HG02885 (cell line): Measurements from ENCODE around the gene RPS18.

Experiments
- ATAC-seq: cut with Tn5 transposase; IDR thresholded peaks from one replicate; pipeline ENCODE4 v1.9.1; 2021; ENCODE audit warnings: mild to moderate bottlenecking; ENCODE audit not compliant: unreplicated experiment, poor library complexity

The RPS18 gene

GRCh38 chr6:33313105-33313708 lies 41.3 kb downstream of the RPS18 start:
- ATAC-seq: no peak

- peak; percentile 33 for ATAC-seq
Observed at GRCh38 chr6:33313709-33314514, 42.0 kb downstream of the RPS18 start, which contains the start of gene TAPBP. Gene TAPBP, minus strand, starts transcription at chr6:33314078. Its CDS starts 37 bp downstream, at chr6:33314041.

DNA sequence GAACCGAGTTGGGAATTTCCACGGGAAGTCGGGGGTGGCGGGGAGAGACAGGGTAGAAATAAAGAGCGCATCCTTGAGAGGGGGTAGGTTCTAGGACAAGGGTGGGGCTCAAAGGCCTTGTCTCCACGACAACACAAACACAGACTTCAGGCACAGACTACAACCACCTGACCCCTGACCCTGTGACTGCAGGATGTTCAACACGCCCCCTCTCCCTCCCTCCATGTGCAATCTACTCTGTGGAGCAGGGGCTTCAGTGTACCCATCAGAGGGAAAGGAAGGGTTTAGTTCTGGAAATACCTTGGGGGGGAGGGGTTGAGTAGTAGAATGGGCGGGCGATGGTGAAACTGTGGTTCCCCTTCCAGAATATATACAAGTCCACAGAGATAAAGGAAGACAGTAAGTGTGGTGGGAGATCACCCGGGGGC lies 42.7 kb downstream of the RPS18 start:
- no peak for ATAC-seq

DNA sequence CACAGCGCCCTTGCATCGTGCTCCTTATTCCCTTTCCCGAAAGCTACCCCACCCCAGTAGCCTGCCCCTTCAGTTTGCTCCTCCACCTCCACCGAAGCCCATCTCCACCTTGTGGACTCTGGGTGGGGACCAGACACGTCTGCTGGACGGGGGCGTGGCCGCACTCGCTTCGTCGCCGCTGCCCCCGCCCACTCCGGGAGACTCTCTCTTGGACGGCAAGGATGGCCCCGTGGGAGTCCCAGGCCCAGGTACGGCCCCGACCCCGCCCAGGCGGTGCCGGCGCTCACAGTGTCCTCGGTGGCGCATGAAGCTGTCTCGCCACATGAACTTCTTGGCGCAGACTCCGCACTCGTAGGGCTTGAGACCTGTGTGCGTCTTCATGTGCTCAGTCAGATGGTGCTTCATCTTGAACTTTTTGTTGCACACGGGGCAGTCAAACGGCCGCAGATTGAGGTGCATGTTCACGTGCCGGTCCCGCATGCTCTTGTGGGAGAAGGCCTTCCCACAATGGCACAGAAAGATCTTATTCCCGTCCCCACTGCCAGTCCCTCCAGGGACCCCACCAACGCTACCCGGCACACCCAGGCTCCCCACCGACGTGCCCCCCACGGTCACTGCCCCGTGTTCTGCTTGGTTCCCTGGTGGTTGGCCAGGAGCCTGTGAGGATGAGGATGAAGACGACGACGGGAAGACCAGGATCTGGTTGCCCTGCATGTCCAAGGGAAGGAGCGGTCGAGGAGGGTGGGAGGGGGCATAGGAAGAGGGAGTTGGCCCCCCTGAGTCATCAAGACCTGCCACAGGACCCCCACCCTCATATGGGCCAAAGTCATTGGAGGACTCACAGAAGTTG lies 43.3 kb downstream of the RPS18 start:
- ATAC-seq: no peak

DNA sequence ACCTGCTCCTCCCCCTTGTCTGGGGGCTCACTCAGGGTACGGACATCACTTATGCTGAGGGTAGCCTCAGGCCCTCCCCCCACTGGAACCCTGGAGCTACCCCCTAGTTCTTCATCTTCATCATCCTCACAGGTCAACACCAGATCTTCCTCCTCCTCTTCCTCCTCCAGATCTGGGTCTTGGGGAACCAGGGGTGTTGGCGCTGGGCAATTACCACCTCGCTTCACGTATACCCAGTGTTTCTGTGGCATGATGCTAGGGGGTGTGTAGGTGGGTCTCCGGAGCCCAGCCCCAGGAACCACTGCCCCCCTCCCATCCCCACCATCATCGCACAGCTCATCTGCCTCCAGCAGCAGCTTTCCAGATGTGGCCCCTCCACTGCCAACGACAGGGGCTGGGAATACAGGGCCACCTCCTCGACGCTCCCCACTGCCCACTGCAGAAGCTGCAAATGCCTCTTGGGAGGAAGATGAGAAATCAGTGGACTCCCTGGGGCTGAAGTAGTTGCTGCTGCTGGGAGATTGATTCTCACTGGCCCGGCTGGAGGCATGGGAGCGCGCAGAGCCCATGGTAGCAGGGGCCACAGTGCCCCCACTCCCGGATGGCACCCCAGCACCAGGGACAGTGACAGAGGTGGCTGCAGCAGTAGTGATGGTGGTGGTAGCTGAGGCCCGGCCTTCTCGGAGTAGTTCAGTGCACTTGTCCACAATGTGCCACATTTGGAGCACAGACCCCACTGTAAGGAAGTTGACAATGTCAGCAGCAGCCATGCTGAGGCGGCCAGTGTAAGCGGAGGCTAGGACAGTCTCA lies 44.1 kb downstream of the RPS18 start:
- no peak for ATAC-seq

GRCh38 chr6:33316603-33317418 lies 44.9 kb downstream of the RPS18 start:
- no peak for ATAC-seq

DNA sequence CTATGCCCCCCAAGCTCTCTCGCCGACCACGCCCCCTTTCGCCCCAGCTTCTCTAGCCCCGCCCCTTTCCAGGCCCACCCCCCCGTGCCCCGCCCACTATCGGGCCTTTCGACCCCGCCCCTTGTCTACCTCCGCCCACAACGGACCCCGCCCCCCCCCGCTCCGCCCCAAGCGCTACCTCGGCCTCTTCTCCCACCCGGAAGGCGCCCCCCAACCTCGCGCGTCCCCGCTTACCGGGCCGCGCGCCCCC lies 45.5 kb downstream of the RPS18 start:
- no peak for ATAC-seq

- peak; percentile 56 for ATAC-seq
Observed at GRCh38 chr6:33317669-33318425, 46.0 kb downstream of the RPS18 start, which contains the start of gene ZBTB22. Gene ZBTB22, minus strand, starts transcription at chr6:33317744. Its CDS starts 828 bp downstream, at chr6:33316916.

DNA sequence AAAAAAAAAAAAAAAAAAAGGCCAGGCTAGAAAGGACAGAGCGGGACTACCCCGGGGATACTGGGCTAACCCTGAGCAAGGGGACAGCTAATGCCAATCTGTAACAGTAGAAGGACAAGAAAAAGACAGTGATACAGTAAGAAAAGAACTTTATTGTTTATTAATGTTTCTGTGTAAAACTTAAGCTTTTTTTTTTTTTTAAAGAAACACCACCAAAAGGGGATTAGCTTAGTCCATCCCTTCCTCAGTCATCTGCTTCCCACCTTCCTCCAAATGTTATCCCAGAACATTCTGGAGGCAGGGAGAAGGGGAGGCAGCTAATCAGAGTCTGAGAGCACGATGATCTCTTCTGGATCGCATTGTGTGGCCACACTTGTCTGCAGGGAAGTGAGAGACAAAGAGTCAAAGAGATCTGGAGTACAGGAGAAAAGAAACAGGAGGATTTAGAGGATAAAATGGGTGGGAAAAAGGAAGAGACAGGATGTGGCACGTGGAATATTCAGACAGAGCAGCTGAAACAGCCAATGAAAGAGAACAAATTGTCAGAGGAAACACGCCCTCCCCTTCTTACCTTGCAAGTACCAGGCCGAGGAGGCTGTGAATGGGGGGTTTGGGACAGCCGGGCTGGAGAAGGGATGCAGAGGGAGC lies 46.7 kb downstream of the RPS18 start:
- ATAC-seq: no peak

DNA sequence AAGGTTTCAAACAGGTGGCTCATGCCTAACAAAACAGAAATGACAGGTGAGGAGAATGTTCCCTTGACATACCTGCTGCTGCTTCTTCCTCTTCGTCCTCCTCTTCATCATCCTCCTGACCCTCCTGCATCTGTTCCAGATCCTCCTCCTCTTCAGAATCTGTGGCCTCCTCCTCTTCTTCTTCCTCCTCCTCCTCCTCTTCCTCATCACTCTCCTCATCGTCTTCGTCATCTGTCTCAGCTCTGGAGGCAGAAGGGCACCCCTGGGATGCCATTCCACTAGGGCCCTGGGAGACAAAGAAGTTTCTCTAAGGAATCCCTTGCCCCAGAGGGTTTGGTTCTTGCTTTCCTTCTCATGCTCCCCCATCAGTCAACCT lies 48.1 kb downstream of the RPS18 start:
- no peak for ATAC-seq

DNA sequence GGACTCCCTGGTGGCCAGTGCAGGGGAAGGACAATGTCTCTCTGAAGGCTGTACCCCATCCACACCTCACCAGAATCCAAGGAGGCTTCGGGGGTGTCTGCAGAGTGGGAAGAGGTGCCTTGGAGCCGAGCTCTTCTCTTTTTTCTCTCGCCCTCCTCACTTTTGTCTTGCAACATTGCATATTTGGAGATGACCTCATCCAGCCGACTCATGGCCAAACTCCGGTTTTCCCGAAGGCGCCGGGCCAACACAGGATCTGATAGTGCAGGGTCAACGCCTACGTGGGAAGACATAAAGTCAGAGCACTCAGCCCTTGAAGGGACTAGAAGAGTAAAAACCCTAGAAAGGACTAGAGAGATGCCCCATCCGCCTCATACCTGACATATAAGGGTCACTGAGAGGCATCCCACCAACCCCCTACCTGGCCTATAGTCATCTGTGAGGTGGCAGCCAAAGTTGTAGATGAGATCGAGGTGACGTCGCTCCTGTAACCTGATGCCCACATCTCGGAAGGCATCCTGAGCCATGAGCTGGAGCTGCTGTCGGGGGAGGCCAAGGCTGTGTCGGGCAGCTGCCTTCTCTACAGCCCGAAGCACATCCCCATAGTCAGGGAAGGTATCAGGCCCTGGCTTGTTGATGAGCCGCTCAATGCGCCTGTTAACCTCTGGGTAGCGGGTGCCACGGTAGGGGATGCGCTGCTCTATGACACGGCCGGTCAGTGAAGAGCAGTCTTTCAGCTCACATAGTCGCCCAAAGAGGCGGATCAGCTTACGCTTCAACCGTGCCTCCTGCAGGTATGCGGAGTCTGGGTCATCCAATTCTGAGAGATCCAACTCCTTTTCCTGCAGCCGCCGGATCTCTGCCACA lies 48.7 kb downstream of the RPS18 start:
- no peak for ATAC-seq

DNA sequence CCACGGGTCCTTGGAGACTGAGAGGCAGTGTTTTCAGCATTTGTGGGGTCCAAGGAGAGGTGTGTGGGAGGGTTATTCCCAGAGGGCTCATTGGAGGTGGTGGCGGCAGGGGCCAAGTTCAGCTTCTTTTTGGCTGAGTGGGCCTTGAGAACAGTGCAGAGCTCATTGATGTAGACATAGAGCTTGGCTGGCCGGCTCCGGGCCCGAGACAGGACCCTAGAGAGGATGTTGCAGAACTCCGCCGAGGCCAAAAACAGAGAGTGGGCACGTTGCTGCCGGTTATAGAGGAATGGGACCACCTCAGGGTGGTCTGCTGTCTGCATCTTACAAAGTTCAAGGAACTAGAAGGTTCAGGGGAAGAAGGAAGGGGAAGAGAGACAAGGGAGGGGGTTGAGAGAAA lies 49.4 kb downstream of the RPS18 start:
- no peak for ATAC-seq

DNA sequence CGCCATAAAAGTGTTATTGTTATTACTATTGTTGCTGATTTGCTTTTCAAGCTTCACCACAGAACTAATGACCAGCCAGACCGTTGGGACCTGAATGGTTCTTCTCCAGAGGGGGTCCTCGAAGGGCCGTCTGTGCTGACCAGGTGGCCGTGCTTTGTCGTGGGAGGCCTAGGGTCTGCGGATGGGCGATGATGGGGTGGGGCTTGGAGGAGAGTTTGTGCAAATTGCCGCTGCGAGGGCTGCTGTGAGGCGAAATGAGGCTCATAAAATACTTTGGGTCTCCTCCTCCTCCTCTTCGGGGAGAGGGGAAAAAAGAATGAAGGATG lies 51.7 kb downstream of the RPS18 start:
- ATAC-seq: peak; percentile 8

DNA sequence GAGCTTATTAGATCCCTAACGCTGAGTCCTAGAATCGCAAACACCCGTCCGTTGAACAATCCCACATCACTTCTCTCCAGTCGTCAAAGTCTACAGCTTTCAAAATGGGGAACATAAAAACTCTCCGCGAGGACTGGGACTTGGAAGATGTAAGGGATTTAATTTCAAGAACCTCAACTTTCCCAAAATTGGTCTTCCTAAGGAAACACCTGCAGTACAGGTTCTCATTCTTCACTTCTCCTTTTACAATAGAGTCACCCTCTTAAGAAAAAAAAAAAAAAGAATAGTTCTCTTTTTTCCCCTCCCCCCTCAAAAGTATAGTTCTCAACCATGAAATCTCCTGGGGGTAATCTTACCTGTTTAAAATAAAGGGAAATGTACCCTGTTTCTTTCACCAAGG lies 52.2 kb downstream of the RPS18 start:
- no peak for ATAC-seq
